ENCODE measurements around the gene ANO1. TPM values are rescaled to one million over a fixed set of nuclear protein-coding genes. Genes with fewer than 3 reads are reported as not detected.

Gene ANO1
- total RNA-seq, 1 experiment from 2014 or later: 41.7 TPM

GRCh38 chr11:70169127-70169526, 91.0 kb downstream of the ANO1 start:
- H3K27ac ChIP-seq (ENCODE audit: low read depth, low read length): no peak overlapping the region
- ChIA-PET CTCF (no interaction called here), RAD21 (ENCODE audit: low non-redundant PET in 1 of 2, low total read pairs in 2 of 2, uncharacterized antibody in 2 of 2, unreplicated experiment in 2 of 2) (no interaction called here), POLR2A (no interaction called here)
- H3K9me2 ChIP-seq (ENCODE audit: insufficient read depth): no peaks in the 10 kb centered on the region
- H3K4me3 ChIP-seq (replicated peaks in 1 of 2; ENCODE audit: low read depth in 1 of 2, low read length in 2 of 2): no peak overlapping the region
- no peaks in the 10 kb centered on the region for H3K79me2 ChIP-seq (ENCODE audit: insufficient read depth, low read length)
- no peak overlapping the region for H3K9ac ChIP-seq (ENCODE audit: low read length)
- ATAC-seq (no peak), DNase-seq (ENCODE audit: low read depth, low spot score) (no peak)
- no peak for TF ChIP-seq YY1 (IDR thresholded peaks at IDR 0.05; ENCODE audit: extremely low read depth, insufficient replicate concordance, low read depth, low read length)
- TF ChIP-seq, protein P1, sequence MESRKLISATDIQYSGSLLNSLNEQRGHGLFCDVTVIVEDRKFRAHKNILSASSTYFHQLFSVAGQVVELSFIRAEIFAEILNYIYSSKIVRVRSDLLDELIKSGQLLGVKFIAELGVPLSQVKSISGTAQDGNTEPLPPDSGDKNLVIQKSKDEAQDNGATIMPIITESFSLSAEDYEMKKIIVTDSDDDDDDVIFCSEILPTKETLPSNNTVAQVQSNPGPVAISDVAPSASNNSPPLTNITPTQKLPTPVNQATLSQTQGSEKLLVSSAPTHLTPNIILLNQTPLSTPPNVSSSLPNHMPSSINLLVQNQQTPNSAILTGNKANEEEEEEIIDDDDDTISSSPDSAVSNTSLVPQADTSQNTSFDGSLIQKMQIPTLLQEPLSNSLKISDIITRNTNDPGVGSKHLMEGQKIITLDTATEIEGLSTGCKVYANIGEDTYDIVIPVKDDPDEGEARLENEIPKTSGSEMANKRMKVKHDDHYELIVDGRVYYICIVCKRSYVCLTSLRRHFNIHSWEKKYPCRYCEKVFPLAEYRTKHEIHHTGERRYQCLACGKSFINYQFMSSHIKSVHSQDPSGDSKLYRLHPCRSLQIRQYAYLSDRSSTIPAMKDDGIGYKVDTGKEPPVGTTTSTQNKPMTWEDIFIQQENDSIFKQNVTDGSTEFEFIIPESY (IDR thresholded peaks at IDR 0.05; ENCODE audit: extremely low read depth, insufficient replicate concordance, low read length): no peak
- no peak for TF ChIP-seq FOSL1 (IDR thresholded peaks at IDR 0.05; ENCODE audit: low read depth)
- TF ChIP-seq MAX (IDR thresholded peaks at IDR 0.05): no peak
- TF ChIP-seq ELF1 (IDR thresholded peaks at IDR 0.05; ENCODE audit: borderline replicate concordance, low read depth): no peak
- TF ChIP-seq, protein P2, sequence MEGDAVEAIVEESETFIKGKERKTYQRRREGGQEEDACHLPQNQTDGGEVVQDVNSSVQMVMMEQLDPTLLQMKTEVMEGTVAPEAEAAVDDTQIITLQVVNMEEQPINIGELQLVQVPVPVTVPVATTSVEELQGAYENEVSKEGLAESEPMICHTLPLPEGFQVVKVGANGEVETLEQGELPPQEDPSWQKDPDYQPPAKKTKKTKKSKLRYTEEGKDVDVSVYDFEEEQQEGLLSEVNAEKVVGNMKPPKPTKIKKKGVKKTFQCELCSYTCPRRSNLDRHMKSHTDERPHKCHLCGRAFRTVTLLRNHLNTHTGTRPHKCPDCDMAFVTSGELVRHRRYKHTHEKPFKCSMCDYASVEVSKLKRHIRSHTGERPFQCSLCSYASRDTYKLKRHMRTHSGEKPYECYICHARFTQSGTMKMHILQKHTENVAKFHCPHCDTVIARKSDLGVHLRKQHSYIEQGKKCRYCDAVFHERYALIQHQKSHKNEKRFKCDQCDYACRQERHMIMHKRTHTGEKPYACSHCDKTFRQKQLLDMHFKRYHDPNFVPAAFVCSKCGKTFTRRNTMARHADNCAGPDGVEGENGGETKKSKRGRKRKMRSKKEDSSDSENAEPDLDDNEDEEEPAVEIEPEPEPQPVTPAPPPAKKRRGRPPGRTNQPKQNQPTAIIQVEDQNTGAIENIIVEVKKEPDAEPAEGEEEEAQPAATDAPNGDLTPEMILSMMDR (IDR thresholded peaks at IDR 0.05 in 2 of 3, conservative IDR thresholded peaks at IDR 0.05 in 1 of 3; ENCODE audit: borderline replicate concordance in 1 of 3, insufficient read depth in 1 of 3, low read depth in 2 of 3, low read length in 2 of 3): no peak
- intact Hi-C loops (cut with micrococcal nuclease): no loop called here
- H3K27me3 ChIP-seq (ENCODE audit: insufficient read depth, low read length): no peaks in the 10 kb centered on the region
- H3K9me3 ChIP-seq (ENCODE audit: control insufficient read depth in 1 of 2, insufficient read depth in 1 of 2, low read depth in 1 of 2, low read length in 2 of 2): no peaks in the 10 kb centered on the region
- no peak overlapping the region for H2AFZ ChIP-seq (ENCODE audit: low read depth, low read length, poor library complexity, severe bottlenecking)
- H4K20me1 ChIP-seq (ENCODE audit: insufficient read depth): no peaks in the 10 kb centered on the region
- H3K36me3 ChIP-seq (ENCODE audit: control insufficient read depth in 1 of 2, insufficient read depth in 2 of 2, low read length in 2 of 2): peaks cover 0 to 3% of the 10 kb centered on the region in 2 experiments; a peak in 1 of 4 replicates
- H3K4me2 ChIP-seq (ENCODE audit: low read length): no peak overlapping the region
- no peaks in the 10 kb centered on the region for H3K4me1 ChIP-seq (ENCODE audit: control insufficient read depth in 1 of 2, insufficient read depth in 2 of 2, low read length in 2 of 2)
- no TSS peak for BruUV-seq (replicated peaks)

All from HCT116 (cell line).